Choroid plexus epithelial cell (primary cell): ENCODE measurements around the gene DHRS3.

Source experiments
- DNase-seq: peaks from one replicate; pipeline ENCODE4 v3.0.0-alpha.2; 2010; ENCODE audit warnings: low read depth
- H3K4me3 ChIP-seq: 2 replicates; pipeline ENCODE4 v1.5.1; 2011; ENCODE audit warnings: low read depth, mild to moderate bottlenecking, control low read depth, low read length, moderate library complexity
- CTCF ChIP-seq: conservative IDR thresholded peaks from 2 replicates; pipeline ENCODE4 v1.5.1; 2011; ENCODE audit warnings: low read depth, mild to moderate bottlenecking, control low read depth, inconsistent platforms, low read length, moderate library complexity

Gene DHRS3

GRCh38 chr1:12574757-12575139, 43.3 kb downstream of the DHRS3 start:
- no peak overlapping the region for H3K4me3 ChIP-seq
- no peak for TF ChIP-seq CTCF
- no peak for DNase-seq

- no peak overlapping the region for H3K4me3 ChIP-seq
- no peak for TF ChIP-seq CTCF
- peak; percentile 52 for DNase-seq
These were observed 44.8 kb downstream of the DHRS3 start for GRCh38 chr1:12573015-12573825.

- peak; percentile 85 for DNase-seq
- no peak for TF ChIP-seq CTCF
- H3K4me3 ChIP-seq: no peak overlapping the region
These were observed 45.5 kb downstream of the DHRS3 start for GRCh38 chr1:12572522-12572921.

- DNase-seq: no peak
- TF ChIP-seq CTCF: no peak
- no peak overlapping the region for H3K4me3 ChIP-seq
These were observed 47.7 kb downstream of the DHRS3 start for GRCh38 chr1:12570291-12570690.

- no peak overlapping the region for H3K4me3 ChIP-seq
- no peak for TF ChIP-seq CTCF
- DNase-seq: no peak
These were observed 49.8 kb downstream of the DHRS3 start for GRCh38 chr1:12568009-12568767.

- no peak for DNase-seq
- TF ChIP-seq CTCF: no peak
- H3K4me3 ChIP-seq: no peak overlapping the region
These were observed 50.7 kb downstream of the DHRS3 start for GRCh38 chr1:12567288-12567819.
